Measurements from ENCODE around the gene WDFY1.

- TF ChIP-seq CTCF (IDR thresholded peaks at IDR 0.05): no peak
- TF ChIP-seq POLR2AphosphoS5 (IDR thresholded peaks at IDR 0.05): no peak
These were observed 30.1 kb downstream of the WDFY1 start for GRCh38 chr2:223915071-223915470.
